ENCODE measurements around the gene ATXN10. TPM values are rescaled to one million over a fixed set of nuclear protein-coding genes. Genes with fewer than 3 reads are reported as not detected.

Gene ATXN10
- total and polyA plus RNA-seq, 2 of the 13 experiments (the other 11 are each of a cell fraction or from before 2014, with no cell fraction given) = 60.1 to 194 TPM

DNA sequence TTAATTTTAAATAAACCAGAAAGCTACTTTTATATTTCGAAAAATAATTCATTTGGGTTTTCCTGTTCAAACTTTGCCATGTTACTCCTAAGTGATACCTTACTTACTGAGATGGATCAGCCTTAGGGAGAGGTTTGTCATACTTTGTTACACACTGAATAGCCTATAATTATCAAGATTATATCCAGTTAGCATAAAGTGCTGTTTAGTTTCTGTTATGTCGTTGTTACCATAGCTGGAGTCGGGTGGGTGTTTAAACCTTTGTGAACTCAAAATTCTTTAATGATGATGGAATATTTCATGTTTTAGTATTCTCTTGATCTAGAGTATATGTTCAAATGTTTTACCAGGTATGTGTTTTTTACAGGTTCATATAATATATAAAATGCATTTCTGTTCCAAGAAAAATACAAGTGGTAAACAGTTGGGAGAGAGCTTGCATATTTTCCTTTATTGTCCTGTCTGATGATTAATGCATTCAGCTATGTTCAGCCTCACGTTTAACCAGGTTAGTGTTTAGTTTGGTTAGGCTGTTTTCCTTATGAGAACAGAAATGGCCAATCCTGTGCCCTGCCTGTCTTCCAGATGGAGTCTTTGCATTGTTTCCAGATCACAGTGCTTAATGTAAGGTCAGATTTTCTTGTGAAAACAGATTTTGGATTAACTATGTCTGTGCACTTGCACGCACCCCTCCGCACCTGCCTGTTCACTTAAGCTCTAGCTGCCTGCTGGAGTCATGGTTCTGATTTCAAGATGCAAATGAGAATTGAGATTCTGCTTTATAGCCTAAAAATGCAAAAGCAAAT lies 105.6 kb downstream of the ATXN10 start:
- no peak for DNase-seq (ENCODE audit: low spot score)
- no peak overlapping the region for H3K9ac ChIP-seq (ENCODE audit: insufficient read depth, low read depth, low read length)
- POLR2A ChIA-PET = no interaction called here
- TF ChIP-seq, protein P1, sequence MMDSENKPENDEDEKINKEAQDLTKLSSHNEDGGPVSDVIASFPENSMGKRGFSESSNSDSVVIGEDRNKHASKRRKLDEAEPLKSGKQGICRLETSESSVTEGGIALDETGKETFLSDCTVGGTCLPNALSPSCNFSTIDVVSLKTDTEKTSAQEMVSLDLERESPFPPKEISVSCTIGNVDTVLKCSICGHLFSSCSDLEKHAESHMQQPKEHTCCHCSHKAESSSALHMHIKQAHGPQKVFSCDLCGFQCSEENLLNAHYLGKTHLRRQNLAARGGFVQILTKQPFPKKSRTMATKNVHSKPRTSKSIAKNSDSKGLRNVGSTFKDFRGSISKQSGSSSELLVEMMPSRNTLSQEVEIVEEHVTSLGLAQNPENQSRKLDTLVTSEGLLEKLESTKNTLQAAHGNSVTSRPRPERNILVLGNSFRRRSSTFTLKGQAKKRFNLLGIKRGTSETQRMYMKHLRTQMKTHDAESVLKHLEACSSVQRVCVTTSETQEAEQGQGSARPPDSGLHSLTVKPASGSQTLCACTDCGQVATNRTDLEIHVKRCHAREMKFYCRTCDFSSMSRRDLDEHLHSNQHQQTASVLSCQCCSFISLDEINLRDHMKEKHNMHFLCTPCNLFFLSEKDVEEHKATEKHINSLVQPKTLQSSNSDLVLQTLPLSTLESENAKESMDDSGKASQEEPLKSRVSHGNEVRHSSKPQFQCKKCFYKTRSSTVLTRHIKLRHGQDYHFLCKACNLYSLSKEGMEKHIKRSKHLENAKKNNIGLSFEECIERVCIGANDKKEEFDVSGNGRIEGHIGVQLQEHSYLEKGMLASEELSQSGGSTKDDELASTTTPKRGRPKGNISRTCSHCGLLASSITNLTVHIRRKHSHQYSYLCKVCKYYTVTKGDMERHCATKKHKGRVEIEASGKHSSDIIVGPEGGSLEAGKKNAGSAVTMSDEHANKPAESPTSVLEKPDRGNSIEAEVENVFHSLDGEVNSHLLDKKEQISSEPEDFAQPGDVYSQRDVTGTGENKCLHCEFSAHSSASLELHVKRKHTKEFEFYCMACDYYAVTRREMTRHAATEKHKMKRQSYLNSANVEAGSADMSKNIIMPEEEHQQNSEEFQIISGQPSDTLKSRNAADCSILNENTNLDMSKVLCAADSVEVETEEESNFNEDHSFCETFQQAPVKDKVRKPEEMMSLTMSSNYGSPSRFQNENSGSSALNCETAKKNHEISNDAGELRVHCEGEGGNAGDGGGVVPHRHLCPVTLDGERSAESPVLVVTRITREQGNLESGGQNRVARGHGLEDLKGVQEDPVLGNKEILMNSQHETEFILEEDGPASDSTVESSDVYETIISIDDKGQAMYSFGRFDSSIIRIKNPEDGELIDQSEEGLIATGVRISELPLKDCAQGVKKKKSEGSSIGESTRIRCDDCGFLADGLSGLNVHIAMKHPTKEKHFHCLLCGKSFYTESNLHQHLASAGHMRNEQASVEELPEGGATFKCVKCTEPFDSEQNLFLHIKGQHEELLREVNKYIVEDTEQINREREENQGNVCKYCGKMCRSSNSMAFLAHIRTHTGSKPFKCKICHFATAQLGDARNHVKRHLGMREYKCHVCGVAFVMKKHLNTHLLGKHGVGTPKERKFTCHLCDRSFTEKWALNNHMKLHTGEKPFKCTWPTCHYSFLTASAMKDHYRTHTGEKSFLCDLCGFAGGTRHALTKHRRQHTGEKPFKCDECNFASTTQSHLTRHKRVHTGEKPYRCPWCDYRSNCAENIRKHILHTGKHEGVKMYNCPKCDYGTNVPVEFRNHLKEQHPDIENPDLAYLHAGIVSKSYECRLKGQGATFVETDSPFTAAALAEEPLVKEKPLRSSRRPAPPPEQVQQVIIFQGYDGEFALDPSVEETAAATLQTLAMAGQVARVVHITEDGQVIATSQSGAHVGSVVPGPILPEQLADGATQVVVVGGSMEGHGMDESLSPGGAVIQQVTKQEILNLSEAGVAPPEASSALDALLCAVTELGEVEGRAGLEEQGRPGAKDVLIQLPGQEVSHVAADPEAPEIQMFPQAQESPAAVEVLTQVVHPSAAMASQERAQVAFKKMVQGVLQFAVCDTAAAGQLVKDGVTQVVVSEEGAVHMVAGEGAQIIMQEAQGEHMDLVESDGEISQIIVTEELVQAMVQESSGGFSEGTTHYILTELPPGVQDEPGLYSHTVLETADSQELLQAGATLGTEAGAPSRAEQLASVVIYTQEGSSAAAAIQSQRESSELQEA (CRISPR knock-in tag; IDR thresholded peaks at IDR 0.05; ENCODE audit: not compliant biosample characterization) = no peak
- TF ChIP-seq ZNF225 (CRISPR knock-in tag; IDR thresholded peaks at IDR 0.05) (no peak), ZBTB38 (CRISPR knock-in tag; IDR thresholded peaks at IDR 0.05) (no peak), HHEX (CRISPR knock-in tag; IDR thresholded peaks at IDR 0.05) (no peak), ZNF558 (CRISPR knock-in tag; IDR thresholded peaks at IDR 0.05; ENCODE audit: borderline replicate concordance) (no peak), ZNF44 (CRISPR knock-in tag; IDR thresholded peaks at IDR 0.05) (no peak), ZNF256 (CRISPR knock-in tag; conservative IDR thresholded peaks at IDR 0.05) (no peak), HOXA7 (CRISPR knock-in tag; IDR thresholded peaks at IDR 0.05) (no peak), TRIM24 (CRISPR knock-in tag; IDR thresholded peaks at IDR 0.05) (no peak)
- TF ChIP-seq, protein P2, sequence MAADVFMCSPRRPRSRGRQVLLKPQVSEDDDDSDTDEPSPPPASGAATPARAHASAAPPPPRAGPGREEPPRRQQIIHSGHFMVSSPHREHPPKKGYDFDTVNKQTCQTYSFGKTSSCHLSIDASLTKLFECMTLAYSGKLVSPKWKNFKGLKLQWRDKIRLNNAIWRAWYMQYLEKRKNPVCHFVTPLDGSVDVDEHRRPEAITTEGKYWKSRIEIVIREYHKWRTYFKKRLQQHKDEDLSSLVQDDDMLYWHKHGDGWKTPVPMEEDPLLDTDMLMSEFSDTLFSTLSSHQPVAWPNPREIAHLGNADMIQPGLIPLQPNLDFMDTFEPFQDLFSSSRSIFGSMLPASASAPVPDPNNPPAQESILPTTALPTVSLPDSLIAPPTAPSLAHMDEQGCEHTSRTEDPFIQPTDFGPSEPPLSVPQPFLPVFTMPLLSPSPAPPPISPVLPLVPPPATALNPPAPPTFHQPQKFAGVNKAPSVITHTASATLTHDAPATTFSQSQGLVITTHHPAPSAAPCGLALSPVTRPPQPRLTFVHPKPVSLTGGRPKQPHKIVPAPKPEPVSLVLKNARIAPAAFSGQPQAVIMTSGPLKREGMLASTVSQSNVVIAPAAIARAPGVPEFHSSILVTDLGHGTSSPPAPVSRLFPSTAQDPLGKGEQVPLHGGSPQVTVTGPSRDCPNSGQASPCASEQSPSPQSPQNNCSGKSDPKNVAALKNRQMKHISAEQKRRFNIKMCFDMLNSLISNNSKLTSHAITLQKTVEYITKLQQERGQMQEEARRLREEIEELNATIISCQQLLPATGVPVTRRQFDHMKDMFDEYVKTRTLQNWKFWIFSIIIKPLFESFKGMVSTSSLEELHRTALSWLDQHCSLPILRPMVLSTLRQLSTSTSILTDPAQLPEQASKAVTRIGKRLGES (CRISPR knock-in tag; IDR thresholded peaks at IDR 0.05; ENCODE audit: borderline replicate concordance) = no peak
- TF ChIP-seq, protein P3, sequence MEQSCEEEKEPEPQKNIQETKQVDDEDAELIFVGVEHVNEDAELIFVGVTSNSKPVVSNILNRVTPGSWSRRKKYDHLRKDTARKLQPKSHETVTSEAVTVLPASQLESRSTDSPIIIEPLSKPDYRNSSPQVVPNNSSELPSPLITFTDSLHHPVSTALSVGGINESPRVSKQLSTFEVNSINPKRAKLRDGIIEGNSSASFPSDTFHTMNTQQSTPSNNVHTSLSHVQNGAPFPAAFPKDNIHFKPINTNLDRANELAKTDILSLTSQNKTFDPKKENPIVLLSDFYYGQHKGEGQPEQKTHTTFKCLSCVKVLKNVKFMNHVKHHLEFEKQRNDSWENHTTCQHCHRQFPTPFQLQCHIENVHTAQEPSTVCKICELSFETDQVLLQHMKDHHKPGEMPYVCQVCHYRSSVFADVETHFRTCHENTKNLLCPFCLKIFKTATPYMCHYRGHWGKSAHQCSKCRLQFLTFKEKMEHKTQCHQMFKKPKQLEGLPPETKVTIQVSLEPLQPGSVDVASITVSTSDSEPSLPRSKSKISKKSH (CRISPR knock-in tag; IDR thresholded peaks at IDR 0.05; ENCODE audit: borderline replicate concordance) = no peak

More for the DNA sequence above, 105.6 kb downstream of the ATXN10 start:
- Histone ChIP-seq H4K20me1 (ENCODE audit: insufficient read depth, low read length) (no peaks in the 10 kb centered on the region), H3K27ac (ENCODE audit: extremely low read length, insufficient read depth, low read length) (no peak overlapping the region), H3K4me3 (replicated peaks in 1 of 3; ENCODE audit: insufficient read depth in 1 of 3, low read depth in 2 of 3, low read length in 3 of 3) (no peak overlapping the region), H3K4me1 (ENCODE audit: insufficient read depth, low read length) (no peaks in the 10 kb centered on the region), H3K79me2 (ENCODE audit: insufficient read depth, low read length) (no peaks in the 10 kb centered on the region), H2AFZ (ENCODE audit: low read length) (no peak overlapping the region), H3K36me3 (replicated peaks in 1 of 2; ENCODE audit: control insufficient read depth in 1 of 2, insufficient read depth in 2 of 2, low read length in 2 of 2) (peaks cover 2 to 22% of the 10 kb centered on the region in 2 experiments; a peak in 2 of 5 replicates), H3K27me3 (ENCODE audit: control insufficient read depth in 1 of 2, insufficient read depth in 2 of 2, low read length in 2 of 2) (no peaks in the 10 kb centered on the region), H3K4me2 (ENCODE audit: low read depth, low read length) (no peak overlapping the region), H3K9me3 (ENCODE audit: low read length) (no peaks in the 10 kb centered on the region)
- in situ Hi-C loops (cut with HindIII; ENCODE audit: extremely low pct_ligation_motif_present, low pct_unique_long_range_greater_than_20kb) = no loop called here
- BruUV-seq (replicated peaks) = no TSS peak
- WGBS (ENCODE audit: low lambda C conversion rate) = 94% methylated on average over 6 of the region's 6 CpGs
- intact Hi-C loops (cut with micrococcal nuclease; ENCODE audit: unreplicated experiment) = no loop called here
- ATAC-seq (no peak), FAIRE-seq (peak; percentile 4)
- CTCF ChIA-PET (ENCODE audit: low intra/inter-chr PET ratio, low total read pairs) = no interaction called here

Measured in HepG2 (cell line).